GM18502 (cell line): ENCODE measurements around the gene RTN4.
A peak's percentile ranks its signal among the peaks of the same experiment; 100 is the strongest.
"Not testable (repeated sequence)": the region's sequence is repeated elsewhere in the genome, so short reads cannot be mapped to it uniquely, and the experiment has no call there.

Experiments used
- ATAC-seq: cut with Tn5 transposase; IDR thresholded peaks from one replicate; pipeline ENCODE4 v1.9.1; 2021; ENCODE audit warnings: mild to moderate bottlenecking; ENCODE audit not compliant: unreplicated experiment, poor library complexity

RTN4 gene

DNA sequence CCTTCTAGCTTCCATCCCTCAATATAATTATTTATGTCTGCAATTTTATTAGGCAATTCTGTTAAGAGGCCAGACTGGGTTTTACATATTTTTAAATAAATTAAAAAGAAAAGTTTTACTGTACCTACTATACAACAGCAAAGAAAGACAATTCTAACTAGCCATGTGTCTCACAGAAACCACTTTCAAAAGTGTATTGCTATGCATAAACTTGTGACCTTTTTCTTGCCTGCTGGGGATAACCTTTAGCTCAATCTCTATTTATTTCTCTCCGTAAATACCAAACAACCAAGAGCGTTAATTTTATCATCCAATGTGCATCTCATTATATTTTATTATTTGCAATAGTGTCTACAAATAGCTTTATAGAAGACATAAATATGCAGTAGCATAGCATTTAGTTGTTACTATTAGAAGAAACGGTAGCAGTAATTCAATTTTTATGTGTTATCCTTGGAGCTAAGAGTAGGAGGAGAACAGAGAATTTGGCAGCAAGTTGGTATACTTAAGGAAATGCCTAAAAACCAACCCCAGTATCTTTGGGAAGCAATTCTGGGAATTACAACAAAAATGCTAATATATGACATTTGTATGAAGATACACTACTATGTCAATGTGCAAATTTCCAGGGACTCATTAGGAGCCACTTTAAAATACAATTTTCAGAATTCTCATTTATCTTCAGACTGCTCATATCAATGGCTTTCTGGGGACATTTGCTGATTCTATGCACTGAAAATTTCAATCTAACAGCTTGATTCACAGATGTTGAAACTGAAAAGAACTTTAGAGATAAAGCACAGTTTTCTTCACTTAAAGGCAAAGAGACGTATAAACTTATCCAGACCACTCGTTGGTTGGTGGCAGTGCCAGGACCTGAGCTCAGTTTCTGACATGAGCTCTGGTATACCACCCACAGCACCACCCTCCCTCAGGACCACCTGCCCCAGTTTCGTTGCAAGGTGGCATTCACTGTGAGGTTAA is 23.0 kb upstream of the RTN4 start:
- ATAC-seq, result no peak

DNA sequence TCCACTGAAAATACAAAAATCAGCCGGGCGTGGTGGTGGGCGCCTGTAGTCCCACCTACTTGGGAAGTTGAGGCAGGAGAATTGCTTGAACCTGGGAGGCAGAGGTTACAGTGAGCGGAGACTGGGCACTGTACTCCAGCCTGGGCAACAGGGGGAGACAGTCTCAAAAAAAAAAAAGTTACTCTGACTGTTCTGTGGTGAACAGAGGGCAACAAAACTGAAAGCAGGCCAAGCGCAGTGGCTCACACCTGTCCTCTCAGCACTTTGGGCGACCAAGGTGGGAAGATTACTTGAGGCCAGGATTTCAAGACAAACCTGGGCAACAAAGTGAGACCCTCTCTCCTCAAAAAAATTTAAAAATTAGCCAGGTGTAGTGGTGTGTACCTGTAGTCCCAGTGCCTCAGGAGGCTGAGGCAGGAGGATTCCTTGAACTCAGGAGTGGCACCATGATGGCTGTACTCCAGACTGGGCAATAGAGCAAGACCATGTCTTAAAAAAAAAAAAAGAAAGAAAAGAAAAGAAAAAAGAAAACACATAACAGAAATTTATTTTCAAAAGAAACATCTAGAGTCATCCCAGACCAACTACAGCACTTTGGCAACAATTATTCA is 13.6 kb upstream of the RTN4 start:
- ATAC-seq, result no peak

DNA sequence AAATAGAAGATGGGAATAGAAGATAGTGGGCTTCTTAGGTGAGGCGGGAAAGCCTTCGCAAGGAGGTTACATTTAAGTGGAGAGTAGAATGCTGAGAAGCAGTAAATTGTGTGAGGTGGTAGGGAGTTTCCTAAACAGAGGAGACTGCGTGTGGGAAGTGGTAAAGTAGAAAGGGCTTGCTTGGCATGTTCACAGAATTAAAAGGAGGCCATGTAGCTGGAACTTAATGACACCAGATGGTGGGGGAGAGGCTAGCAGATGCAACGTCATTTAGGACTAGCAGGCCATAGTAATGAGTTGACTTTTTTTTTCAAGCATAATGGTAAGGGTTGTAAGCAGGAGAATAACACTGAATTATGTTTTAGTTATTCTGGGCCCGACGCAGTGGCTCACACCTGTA is 13.0 kb upstream of the RTN4 start:
- no peak for ATAC-seq

DNA sequence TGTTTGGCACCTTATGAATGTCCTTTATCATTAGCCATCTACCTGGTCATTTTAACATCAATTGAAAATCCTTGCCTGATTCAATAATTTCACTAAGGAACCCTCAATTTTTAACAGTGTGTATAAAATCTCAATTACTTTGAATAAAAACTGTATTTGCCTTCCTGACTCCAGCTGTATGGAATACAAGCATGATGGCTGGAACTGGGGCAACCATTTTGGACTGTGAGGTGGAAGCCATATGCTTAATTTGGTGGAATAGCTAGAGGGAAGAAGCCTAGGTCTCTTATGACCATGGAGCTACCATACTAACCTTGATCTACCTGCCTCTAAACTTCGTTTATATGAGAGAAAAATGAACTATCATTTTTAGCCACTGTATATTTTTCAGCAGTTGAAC is 12.5 kb upstream of the RTN4 start:
- no peak for ATAC-seq

DNA sequence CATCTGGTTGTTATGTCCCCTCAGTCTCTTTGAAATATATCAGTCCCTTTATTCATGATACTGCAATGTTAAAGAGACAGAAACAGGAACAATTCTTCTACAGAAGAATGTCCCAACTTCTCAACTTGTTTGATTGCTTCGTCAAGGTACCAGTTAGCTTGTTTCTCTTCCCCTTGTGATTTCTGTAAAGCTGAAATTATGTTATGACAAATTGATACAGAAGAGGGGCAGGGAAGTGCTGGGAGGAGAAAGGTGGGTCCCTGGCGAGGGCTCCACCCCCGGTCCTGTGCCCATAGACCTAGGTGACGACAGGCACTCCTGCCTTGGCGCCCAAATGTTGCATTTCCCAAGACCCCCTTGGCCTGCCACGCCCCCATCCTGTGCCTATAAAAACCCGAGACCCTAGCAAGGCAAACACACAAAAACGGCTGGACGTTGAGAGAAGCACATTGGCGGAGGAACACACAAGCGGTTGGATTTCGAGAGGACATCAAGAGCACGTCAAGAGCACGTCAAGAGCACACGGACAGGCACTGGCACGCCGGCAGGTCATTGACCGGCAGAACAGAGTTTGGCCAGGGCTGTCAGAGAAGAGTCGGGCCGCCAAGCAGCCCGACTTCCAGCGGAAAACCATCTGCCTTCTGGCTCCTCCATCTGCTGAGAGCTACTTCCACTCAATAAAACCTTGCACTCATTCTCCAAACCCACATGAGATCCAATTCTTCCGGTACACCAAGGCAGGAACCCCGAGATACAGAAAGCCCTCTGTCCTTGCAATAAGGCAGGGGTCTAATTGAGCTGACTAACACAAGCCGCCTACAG is 11.5 kb upstream of the RTN4 start:
- no peak for ATAC-seq

DNA sequence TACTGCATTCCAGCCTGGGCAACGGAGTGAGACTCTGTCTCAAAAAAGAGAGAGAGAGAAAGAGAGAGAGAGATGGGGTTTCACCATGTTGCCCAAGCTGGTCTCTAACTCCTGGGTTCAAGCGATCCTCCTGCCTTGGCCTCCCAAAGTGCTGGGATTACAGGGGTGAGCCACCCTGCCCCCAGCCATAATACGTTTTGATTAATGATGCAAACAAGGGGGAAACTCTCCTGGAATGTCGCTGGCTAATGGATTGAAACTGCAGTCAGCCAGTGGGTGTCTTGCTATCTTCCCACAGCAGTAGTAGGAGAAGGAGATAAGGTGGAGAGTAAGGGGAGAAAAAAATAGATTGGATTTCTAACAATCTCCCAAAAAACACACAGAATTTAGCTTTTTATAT is 9.5 kb upstream of the RTN4 start:
- no peak for ATAC-seq

DNA sequence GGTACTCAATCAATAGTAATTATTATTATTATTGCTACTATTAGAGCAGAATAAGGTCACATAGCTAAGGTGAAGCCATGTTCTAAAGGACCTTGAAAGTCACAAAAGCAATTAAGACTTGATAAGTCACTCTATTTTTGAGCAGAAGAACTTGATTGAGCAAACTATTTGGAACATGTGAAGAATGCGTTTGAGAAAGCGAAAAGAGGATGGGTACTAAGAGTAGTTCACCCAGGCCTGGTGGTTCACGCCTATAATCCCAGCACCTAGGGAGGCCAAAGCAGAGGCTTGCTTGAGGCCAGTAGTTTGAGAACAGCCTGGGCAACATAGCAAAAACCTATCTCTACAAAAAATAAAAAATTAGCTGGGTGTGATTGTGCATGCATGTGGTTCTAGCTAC is 7.2 kb upstream of the RTN4 start:
- no peak for ATAC-seq

DNA sequence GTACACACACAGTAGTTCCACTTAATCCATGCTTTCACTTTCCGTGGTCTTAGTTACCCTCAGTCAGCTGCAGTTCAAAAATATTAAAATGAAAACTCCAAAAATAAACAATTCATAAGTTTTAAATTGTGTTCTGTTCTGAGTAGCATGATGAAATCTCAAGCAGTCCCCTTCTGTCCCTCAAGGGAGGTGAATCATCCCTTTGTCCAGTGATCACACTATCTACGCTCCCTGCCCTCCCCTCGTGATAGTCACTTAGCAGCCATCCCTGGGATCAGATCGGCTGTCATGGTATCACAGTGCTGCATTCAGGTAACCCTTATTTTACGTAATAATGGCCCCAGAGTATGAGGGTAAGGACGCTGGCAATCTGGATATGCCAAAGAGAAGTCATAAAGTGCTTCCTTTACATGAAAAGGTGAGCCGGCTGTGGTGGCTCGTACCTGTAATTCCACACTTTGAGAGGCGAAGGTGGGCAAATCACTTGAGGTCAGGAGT is 5.8 kb upstream of the RTN4 start:
- no peak for ATAC-seq

DNA sequence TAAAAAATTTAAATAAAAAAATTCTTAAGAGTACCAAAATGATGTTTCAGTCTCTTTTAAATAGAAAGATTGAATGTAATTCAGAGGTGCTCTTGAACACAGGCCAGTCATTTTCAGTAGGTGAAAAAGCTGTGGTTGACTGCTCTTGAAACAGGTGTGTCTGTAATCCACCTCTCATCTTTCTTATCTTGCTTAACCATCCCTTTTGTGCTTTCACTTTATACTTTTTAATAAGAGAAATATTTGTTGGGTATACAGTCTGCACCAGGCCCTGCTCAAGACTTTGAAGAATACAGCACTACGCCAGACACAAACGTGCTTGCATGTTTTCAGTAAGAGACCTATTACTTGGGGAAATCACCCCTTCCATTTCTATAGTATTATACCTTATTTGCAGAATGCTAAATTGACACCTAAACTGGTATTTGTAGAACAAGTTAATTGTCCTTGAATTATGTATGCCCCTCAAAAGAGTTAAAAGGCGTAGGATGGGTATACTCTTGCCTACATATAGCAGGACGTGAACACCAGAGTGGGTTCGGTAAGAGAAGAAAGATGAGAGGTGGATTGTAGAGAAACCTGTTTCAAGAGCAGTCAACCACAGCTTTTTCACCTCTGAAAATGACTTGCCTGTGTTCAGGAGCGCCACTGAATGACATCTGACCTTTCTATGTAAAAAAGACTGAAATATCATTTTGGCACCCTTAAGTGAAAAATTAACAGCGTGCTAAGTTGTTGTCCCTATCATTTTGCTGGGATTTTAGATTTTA is 4.0 kb upstream of the RTN4 start:
- ATAC-seq, result peak; percentile 25

DNA sequence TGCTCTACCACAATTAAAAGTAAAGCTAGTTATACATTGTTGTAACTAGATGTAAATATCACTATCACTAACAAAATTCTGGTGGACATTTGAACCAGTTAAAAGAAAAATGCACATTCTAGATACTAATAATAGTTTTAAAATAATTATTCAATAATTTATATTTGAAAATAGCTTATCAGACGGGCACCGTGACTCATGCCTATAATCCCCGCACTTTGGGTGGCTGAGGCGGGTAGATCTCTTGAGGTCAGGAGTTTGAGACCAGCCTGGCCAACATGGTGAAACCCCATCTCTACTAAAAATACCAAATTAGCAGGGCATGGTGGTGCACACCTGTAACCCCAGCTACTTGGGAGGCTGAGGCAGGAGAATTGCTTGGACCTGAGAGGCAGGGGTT is 3.0 kb upstream of the RTN4 start:
- ATAC-seq, result not testable (repeated sequence)

DNA sequence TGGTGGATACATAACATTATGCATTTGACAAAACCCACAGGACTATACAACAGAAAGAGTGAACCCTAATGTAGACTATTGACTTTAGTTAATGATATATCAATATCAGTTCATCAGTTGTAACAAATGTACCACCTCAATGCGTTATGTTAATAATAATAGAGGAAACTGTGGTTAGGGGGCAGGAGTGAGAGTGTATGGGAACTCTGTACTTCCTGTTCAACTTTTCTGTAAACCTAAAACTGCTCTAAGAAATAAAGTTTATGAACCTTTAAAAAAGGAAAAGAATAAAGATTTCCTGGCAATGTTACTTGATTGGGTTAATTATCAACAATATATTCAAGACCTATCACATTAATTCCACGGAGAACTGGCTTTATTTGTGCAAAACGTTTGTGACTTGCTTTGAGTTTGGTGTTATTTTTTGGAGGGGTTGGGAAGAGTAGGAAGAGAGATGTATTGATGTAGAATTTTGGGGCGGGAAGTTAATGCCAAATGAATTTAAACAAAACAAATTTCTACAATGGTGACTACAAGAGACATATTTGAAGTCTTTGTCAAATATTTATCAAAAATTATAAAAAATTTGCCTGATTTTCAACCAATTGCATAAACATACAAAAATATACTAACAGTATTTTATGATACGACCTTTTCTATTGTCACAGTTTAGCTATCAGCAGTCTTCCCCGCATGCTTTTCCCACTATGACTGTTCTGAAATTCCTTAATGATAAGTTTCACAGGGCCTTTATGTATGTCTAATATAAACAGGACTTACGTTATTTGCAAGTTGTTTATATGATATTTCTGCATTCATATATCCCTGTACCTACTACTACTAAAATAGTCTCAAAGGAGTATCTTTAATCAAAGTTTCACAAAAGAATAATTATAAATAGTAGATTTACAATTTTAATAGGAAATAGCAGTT is 2.1 kb upstream of the RTN4 start:
- ATAC-seq, result no peak

DNA sequence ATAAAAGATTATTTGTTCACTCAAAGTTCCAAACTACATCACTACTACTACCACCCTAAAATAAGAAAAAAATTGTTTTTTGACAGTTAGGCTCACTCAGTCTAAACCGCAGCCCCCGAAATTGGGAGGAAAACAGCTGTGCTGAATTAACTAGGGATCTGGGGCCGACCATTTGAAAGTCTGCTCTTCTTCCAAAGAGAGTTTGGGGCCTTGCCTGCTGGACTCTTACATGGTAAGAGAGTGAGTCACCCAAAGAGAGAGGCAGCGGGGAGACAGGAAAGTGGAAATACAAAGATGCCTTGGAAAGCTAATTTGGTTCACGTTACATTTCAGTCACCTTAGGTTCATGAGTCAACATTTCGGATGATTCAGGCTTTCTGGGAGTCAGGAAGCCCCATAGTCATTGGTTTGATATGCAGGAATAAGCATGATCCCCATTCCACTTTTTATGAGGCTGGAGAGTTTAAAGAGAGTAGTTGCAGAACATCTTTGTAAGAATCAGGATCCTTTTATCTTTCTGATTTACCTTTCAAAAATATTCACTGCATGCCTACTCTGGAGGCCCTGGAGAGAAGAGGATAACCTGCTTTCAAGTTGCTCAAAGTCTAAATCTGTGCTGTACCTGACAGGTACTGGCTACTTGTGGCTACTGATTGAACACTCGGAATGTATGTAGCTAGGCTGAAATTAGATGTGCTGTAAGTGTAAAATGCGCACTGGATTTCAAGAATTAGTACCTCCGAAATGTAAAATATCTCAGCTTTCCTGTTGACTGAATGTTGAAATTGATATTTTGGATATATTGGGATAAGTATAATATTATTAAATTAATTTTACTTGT is 995 bp upstream of the RTN4 start:
- no peak for ATAC-seq

DNA sequence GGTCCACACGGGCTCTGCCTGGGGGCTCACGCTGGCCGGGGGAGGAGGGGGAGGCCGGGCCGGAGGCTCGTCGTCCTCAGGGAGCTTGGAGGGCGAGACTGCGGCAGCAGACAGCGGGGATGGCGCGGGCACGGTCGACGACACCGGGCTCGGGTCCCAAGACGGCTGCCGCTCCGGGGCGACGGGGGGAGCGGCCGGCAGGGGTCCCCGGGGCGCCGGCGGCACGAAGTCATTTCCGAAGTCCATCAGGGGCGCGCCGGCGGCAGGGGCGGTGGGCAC is 491 bp downstream of the RTN4 start:
- peak; percentile 0 for ATAC-seq

DNA sequence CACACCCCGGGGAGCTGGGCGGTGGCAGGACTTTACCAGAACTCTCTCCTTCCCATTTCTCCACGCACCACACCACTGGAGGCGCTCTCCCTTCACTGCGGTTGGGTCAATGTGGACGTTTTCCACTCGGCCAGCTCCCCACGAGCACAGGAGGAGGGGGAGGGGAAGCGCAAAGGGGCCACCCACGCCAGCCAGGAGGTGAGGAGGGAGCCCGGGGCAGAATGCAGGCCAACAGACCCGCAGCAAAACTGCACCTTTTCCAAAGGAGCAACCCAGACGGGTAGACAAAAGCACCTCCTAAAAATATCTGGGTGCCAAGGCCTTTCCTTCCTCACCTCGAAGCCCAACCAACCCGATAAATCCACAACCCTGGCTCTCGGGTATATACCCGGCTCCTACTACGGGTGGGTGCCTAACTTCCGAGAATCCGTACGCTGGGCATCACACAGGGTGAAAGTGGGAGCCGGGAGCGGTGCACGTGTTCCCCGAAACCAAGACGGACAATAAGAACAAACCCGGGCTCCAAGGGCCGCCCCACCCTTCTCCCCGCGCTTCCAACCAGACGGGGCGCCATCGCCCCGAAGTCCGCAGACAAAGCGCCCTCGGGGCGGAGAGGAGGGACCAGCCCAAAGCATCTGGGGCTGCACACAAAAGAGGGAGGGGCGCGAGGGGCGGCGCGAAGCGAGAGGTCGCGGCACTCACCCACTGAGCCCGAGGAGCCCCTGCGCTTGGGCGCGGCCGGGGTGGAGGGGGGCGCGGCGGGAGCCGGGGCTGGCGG is 1.0 kb downstream of the RTN4 start:
- peak; percentile 15 for ATAC-seq

DNA sequence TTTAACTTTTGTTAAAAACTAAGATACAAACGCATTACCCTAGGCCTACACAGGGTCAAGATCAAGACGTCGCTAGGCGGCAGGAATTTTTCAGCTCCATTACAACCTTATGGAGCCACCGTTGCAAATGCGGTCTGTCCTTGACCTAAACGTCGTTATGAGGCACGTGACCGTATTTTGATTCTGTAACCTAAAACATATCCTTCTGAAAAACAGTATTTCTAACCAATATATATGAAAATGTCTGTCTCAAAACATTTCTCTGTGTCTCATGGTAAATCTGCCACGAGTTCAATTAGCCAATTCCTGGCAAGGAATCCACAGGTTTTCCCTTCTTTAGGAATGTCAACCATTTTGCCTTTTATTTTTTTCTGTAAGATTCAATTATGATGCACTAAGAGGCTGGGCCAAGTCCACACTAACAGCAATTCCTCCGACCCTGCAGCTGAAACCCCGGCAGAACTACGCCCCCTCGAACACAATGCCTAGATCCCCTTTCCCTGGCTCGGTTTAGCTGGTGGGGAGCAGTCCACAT is 1.7 kb downstream of the RTN4 start:
- ATAC-seq, result no peak

DNA sequence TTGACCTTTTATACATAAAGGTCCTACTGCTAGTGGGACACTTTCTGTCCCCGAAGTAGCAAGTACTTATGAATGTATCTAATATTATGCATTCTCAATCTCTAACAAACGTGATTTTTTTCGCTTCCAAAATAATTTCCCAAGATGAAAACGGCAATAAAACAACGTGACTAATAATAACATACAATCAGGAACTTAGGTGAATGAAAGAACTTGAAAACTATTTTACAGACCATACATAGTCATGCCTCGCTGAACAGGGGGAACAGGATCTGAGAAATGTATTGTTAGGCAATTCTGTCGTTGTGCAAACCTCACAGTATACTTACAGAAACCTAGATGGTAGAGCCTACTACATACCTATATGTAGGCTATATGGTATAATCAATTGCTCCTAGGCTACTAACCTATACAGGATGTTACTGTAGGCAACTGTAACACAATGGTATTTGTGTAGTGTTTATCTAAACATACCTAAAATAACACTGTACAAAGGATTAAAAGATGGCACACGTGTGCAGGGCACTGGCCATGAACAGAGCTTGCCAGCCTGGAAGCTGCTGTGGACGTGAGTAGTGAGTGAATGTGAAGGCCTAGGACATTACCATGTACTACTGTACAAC is 2.5 kb downstream of the RTN4 start:
- no peak for ATAC-seq

DNA sequence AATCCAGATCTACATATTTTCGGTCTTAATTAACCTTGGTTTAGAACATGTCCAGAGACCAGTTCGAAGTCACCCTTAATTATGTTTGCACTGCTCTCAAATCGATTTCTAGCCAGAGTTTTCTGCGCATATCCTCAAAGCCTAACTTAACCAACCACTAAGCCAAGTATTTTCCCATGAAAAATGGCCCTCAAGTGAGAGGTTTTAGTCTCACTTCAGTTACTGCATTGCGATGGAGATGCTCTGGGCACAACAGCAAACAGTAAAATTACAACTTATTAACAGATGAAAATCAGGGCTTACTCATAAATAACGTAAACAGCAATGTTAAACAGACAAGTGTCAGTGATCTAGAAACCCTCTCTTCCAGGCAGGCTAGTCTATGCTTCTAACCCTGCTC is 4.5 kb downstream of the RTN4 start:
- no peak for ATAC-seq
